Peyer's patch (tissue), 4 donors: ENCODE measurements around the gene WIPF3.

Experiments
- CTCF ChIP-seq, 6 experiments: fragments of 450-650 bp in 4 of 6; fragments of 200-600 bp in 2 of 6; sonication (generic) in 1 of 6; IDR thresholded peaks; one replicate each; pipeline ENCODE4 v1.5.1; 2017 to 2019; ENCODE audit warnings: antibody characterized with exemption in 6 of 6, mild to moderate bottlenecking in 3 of 6, moderate library complexity in 1 of 6
- POLR2A ChIP-seq, 2 donors: fragments of 450-650 bp; IDR thresholded peaks; one replicate each; pipeline ENCODE4 v1.5.1; 2017; ENCODE audit warnings: antibody characterized with exemption in 2 of 2, mild to moderate bottlenecking in 2 of 2, moderate library complexity in 2 of 2

GRCh38 chr7:29935111-29935510 lies 128.8 kb downstream of the WIPF3 start:
- TF ChIP-seq POLR2A (IDR thresholded peaks at IDR 0.05), result no peak
- no peak for TF ChIP-seq CTCF (IDR thresholded peaks at IDR 0.05)
